PC-3 (cell line): ENCODE data around the gene GLYAT.

Source experiments
- CTCF ChIP-seq: fragments of 300-600 bp; sonication (generic); conservative IDR thresholded peaks from 2 replicates; pipeline ENCODE4 v1.5.1; 2017; ENCODE audit warnings: antibody characterized with exemption, low read depth, mild to moderate bottlenecking, low read length
- EZH2phosphoT487 ChIP-seq: fragments of 300-600 bp; sonication (generic); IDR thresholded peaks from 2 replicates; pipeline ENCODE4 v1.6.1; 2018; ENCODE audit warnings: mild to moderate bottlenecking, antibody characterized with exemption, low read length, borderline replicate concordance

DNA sequence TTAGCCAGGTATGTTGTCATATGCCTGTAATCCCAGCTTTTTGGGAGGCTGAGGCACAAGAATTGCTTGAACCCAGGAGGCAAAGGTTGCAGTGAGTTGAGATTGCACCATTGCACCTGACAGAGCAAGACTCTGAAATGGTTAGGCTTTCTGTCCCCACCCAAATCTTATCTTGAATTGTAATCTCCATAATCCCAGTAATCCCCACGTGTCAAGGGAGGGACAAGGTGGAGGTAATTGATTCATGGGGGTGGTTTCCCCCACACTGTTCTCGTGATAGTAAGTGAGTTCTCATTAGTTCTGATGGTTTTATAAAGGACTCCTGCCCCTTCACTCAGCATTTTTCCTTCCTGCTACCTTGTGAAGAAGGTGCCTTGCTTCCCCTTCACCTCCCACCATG lies 37.6 kb upstream of the GLYAT start:
- TF ChIP-seq CTCF (no peak), EZH2phosphoT487 (no peak)
